ENCODE measurements around the gene CHST13.

The CHST13 gene

DNA sequence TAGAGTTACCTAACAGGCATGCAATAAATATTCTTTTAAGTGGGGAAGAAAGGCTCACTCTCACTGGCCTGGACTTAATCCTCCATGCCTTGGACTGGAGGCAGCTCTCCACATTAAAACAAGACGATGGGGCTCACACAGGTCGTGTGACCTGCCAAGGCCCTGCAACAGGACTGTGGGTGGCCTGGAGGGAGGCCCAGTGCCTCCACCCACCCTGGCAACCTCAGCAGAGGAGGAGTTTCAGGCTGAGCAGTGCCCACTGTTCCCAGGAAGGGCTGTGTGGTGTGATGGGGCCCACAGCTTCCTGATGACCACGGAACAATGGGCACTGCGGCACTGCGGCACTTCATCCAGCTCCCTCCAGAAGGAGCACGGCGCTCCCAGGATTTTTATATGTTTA, 11.9 kb upstream of the CHST13 start:
- Histone ChIP-seq H4K20me1 (ENCODE audit: insufficient read depth, low read length) (no peaks in the 10 kb centered on the region), H3K79me2 (ENCODE audit: insufficient read depth, low read length) (no peaks in the 10 kb centered on the region), H3K9me3 (ENCODE audit: insufficient read depth, low read length, severe bottlenecking) (no peaks in the 10 kb centered on the region), H2AFZ (ENCODE audit: low read depth, low read length) (no peak overlapping the region), H3K4me1 (ENCODE audit: insufficient read depth, low read length) (no peaks in the 10 kb centered on the region), H3K27ac (ENCODE audit: low read length) (no peak overlapping the region), H3K27me3 (ENCODE audit: insufficient read depth, low read length, poor library complexity) (no peaks in the 10 kb centered on the region), H3K4me2 (ENCODE audit: insufficient read depth, low read length) (no peak overlapping the region), H3K9ac (ENCODE audit: low read depth, low read length) (no peak overlapping the region), H3K4me3 (ENCODE audit: low read depth in 1 of 2, low read length in 2 of 2) (no peak overlapping the region), H3K36me3 (ENCODE audit: insufficient read depth, low read length) (no peaks in the 10 kb centered on the region)
- no peak for DNase-seq
- no peak for ATAC-seq (ENCODE audit: insufficient read depth, low read depth)
- TF ChIP-seq EZH2 (IDR thresholded peaks at IDR 0.05; ENCODE audit: borderline replicate concordance, low read depth, low read length, severe bottlenecking), result no peak
- TF ChIP-seq, protein P1, sequence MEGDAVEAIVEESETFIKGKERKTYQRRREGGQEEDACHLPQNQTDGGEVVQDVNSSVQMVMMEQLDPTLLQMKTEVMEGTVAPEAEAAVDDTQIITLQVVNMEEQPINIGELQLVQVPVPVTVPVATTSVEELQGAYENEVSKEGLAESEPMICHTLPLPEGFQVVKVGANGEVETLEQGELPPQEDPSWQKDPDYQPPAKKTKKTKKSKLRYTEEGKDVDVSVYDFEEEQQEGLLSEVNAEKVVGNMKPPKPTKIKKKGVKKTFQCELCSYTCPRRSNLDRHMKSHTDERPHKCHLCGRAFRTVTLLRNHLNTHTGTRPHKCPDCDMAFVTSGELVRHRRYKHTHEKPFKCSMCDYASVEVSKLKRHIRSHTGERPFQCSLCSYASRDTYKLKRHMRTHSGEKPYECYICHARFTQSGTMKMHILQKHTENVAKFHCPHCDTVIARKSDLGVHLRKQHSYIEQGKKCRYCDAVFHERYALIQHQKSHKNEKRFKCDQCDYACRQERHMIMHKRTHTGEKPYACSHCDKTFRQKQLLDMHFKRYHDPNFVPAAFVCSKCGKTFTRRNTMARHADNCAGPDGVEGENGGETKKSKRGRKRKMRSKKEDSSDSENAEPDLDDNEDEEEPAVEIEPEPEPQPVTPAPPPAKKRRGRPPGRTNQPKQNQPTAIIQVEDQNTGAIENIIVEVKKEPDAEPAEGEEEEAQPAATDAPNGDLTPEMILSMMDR (IDR thresholded peaks at IDR 0.05; ENCODE audit: borderline replicate concordance, extremely low read depth, low read length, poor library complexity, severe bottlenecking), result no peak

DNA sequence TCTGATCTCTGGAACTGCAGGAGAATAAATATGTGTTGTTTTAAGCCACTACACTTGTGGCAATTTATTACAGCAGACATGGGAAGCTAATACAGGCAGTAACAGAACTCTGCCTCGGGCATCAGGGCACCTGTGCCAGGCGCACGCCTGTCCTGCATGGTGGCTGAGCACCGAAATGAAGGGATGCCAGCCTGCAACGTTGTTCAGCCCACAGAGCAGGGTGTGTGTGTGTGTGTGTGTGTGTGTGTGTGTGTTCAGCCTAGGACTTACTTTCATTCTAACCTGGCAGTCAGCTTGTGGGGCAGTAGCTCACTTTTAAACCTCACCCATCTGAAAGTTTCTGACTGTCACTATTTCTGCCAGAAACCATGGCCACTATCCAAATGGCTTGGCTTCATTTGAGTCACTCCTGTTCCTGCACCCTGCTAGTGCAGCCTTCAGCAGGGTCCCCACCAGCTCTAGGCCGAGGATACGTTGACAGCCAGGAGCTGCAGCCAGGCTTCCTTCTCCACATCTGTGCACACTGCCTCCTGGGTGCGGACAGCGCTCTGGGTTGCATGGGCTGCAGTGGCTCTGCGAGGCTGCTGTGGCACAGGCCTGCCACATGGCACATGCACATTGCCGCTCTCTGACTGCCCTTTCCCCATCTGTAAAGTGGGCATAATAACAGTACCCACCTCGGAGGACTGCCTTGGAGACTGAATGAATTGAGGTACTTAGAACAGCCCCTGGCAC, 10.9 kb upstream of the CHST13 start:
- no peaks in the 10 kb centered on the region for H3K27me3 ChIP-seq (ENCODE audit: insufficient read depth, low read length, poor library complexity)
- no peak for DNase-seq
- no peaks in the 10 kb centered on the region for H3K4me1 ChIP-seq (ENCODE audit: insufficient read depth, low read length)
- H3K4me2 ChIP-seq (ENCODE audit: insufficient read depth, low read length), result no peak overlapping the region
- H3K9ac ChIP-seq (ENCODE audit: low read depth, low read length), result no peak overlapping the region
- no peaks in the 10 kb centered on the region for H3K36me3 ChIP-seq (ENCODE audit: insufficient read depth, low read length)
- no peak for ATAC-seq (ENCODE audit: insufficient read depth, low read depth)
- no peaks in the 10 kb centered on the region for H3K79me2 ChIP-seq (ENCODE audit: insufficient read depth, low read length)
- H4K20me1 ChIP-seq (ENCODE audit: insufficient read depth, low read length), result no peaks in the 10 kb centered on the region
- TF ChIP-seq, protein P1 (IDR thresholded peaks at IDR 0.05; ENCODE audit: borderline replicate concordance, extremely low read depth, low read length, poor library complexity, severe bottlenecking), result no peak
- no peak for TF ChIP-seq EZH2 (IDR thresholded peaks at IDR 0.05; ENCODE audit: borderline replicate concordance, low read depth, low read length, severe bottlenecking)
- no peak overlapping the region for H3K27ac ChIP-seq (ENCODE audit: low read length)
- no peaks in the 10 kb centered on the region for H3K9me3 ChIP-seq (ENCODE audit: insufficient read depth, low read length, severe bottlenecking)
- H2AFZ ChIP-seq (ENCODE audit: low read depth, low read length), result no peak overlapping the region
- H3K4me3 ChIP-seq (ENCODE audit: low read depth in 1 of 2, low read length in 2 of 2), result no peak overlapping the region

DNA sequence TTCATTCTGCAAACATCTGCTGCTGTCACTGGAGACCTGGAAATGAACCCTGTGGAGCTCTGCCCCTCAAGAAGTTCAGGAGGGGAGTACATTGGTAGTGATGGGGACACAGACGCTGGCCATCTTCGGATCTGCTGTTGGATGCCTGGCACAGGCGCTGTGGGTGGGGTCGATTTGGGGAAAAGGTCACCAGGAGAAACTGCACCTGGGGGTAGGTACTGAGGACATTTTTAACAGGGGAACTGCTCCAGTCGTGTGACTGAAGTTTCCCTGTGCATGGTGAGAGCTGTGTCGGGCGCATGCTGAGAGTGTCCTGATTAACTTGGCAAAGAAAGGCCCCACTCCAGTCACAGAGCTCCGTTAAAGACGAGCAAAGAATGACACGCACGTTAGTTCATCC, 9.8 kb upstream of the CHST13 start:
- Histone ChIP-seq H2AFZ (ENCODE audit: low read depth, low read length) (no peak overlapping the region), H3K79me2 (ENCODE audit: insufficient read depth, low read length) (no peaks in the 10 kb centered on the region), H3K4me2 (ENCODE audit: insufficient read depth, low read length) (no peak overlapping the region), H3K27ac (ENCODE audit: low read length) (no peak overlapping the region), H3K9me3 (ENCODE audit: insufficient read depth, low read length, severe bottlenecking) (no peaks in the 10 kb centered on the region), H3K36me3 (ENCODE audit: insufficient read depth, low read length) (no peaks in the 10 kb centered on the region), H3K9ac (ENCODE audit: low read depth, low read length) (no peak overlapping the region), H3K4me1 (ENCODE audit: insufficient read depth, low read length) (no peaks in the 10 kb centered on the region), H4K20me1 (ENCODE audit: insufficient read depth, low read length) (no peaks in the 10 kb centered on the region), H3K4me3 (ENCODE audit: low read depth in 1 of 2, low read length in 2 of 2) (no peak overlapping the region), H3K27me3 (ENCODE audit: insufficient read depth, low read length, poor library complexity) (no peaks in the 10 kb centered on the region)
- TF ChIP-seq, protein P1 (IDR thresholded peaks at IDR 0.05; ENCODE audit: borderline replicate concordance, extremely low read depth, low read length, poor library complexity, severe bottlenecking), result no peak
- TF ChIP-seq EZH2 (IDR thresholded peaks at IDR 0.05; ENCODE audit: borderline replicate concordance, low read depth, low read length, severe bottlenecking), result no peak
- DNase-seq (no peak), ATAC-seq (ENCODE audit: insufficient read depth, low read depth) (no peak)
